H1 (cell line): ENCODE data around the gene CCDC148. TPM values are rescaled to one million over a fixed set of nuclear protein-coding genes. Genes with fewer than 3 reads are reported as not detected.

Experiments
- CTCF ChIA-PET: fragments of 300-600 bp; sonication (Branson Sonifier 250); formaldehyde crosslinking; loops from one replicate; lab custom pipeline; 2021; ENCODE audit not compliant: partially characterized antibody; lab: Charles Lee
- POLR2A ChIA-PET: fragments of 300-600 bp; sonication (Branson Sonifier 250); formaldehyde crosslinking; loops from one replicate; lab custom pipeline; 2021; ENCODE audit warnings: inconsistent platforms; ENCODE audit not compliant: partially characterized antibody; lab: Charles Lee
- DNase-seq, 2 experiments: peaks; one replicate each; pipeline versions ENCODE4 v3.0.0 to v3.0.0-alpha.2; 2010 to 2022; ENCODE audit warnings: low spot score in 2 of 2, low read depth in 1 of 2, mixed read lengths in 1 of 2
- FAIRE-seq: peaks from 2 replicates; lab custom pipeline; 2011; peaks lifted over from hg19 to GRCh38; lab: Jason Lieb, UNC
- H2AFZ ChIP-seq: 2 replicates; pipeline ENCODE4 v1.8.1; 2012; ENCODE audit warnings: low read length, inconsistent platforms
- H2AK5ac ChIP-seq: 2 replicates; pipeline ENCODE4 v1.6.1; 2013; ENCODE audit warnings: low read depth, low read length
- H2BK120ac ChIP-seq: replicated peaks from 2 replicates; pipeline ENCODE3; 2013; ENCODE audit warnings: low read depth, low read length, inconsistent platforms
- H2BK12ac ChIP-seq: 2 replicates; pipeline ENCODE4 v1.6.1; 2013; ENCODE audit warnings: low read depth, low read length
- H2BK15ac ChIP-seq: 2 replicates; pipeline ENCODE4 v1.6.1; 2013; ENCODE audit warnings: low read length
- H2BK20ac ChIP-seq: 2 replicates; pipeline ENCODE4 v1.6.1; 2013; ENCODE audit warnings: low read length
- H2BK5ac ChIP-seq: 2 replicates; pipeline ENCODE4 v1.6.1; 2013; ENCODE audit warnings: low read depth, low read length
- H3K14ac ChIP-seq: 2 replicates; pipeline ENCODE4 v1.6.1; 2013; ENCODE audit warnings: inconsistent platforms; ENCODE audit not compliant: insufficient read length
- H3K18ac ChIP-seq: 2 replicates; pipeline ENCODE4 v1.6.1; 2013; ENCODE audit warnings: low read length; ENCODE audit errors: extremely low read depth
- H3K23ac ChIP-seq: 2 replicates; pipeline ENCODE4 v1.6.1; 2013; ENCODE audit warnings: inconsistent platforms; ENCODE audit not compliant: insufficient read length
- H3K23me2 ChIP-seq: 2 replicates; pipeline ENCODE4 v1.6.1; 2013; ENCODE audit warnings: low read depth, low read length
- H3K27ac ChIP-seq: 2 replicates; pipeline ENCODE4 v1.6.1; 2011; ENCODE audit warnings: low read depth, low read length, inconsistent platforms
- H3K27me3 ChIP-seq, 4 experiments: replicated peaks in 1 of 4; 1 replicate in 1 of 4; 2 replicates in 3 of 4; pipeline versions ENCODE4 v1.6.1 to v1.8.1; 2011 to 2013; ENCODE audit warnings: low read length in 3 of 4, mild to moderate bottlenecking in 3 of 4, inconsistent platforms in 2 of 4, mixed read lengths in 2 of 4, moderate library complexity in 1 of 4; ENCODE audit not compliant: control insufficient read depth in 3 of 4, insufficient read depth in 3 of 4; ENCODE audit errors: extremely low read depth in 1 of 4
- H3K36me3 ChIP-seq, 4 experiments: 2 replicates each; pipeline versions ENCODE4 v1.6.1 to v1.8.1; 2011 to 2013; ENCODE audit warnings: mild to moderate bottlenecking in 4 of 4, low read length in 3 of 4, moderate library complexity in 2 of 4, control low read depth in 1 of 4, inconsistent platforms in 1 of 4; ENCODE audit not compliant: insufficient read depth in 4 of 4, control insufficient read depth in 2 of 4
- H3K4ac ChIP-seq: replicated peaks from 2 replicates; pipeline ENCODE3; 2013; ENCODE audit warnings: low read length, low read depth, mixed read lengths, inconsistent platforms; ENCODE audit not compliant: insufficient read length
- H3K4me1 ChIP-seq, 4 experiments: replicated peaks in 1 of 4; 1 replicate in 1 of 4; 2 replicates in 3 of 4; pipeline versions ENCODE4 v1.6.1 to v1.8.1; 2011 to 2013; ENCODE audit warnings: low read length in 3 of 4, inconsistent platforms in 2 of 4, mixed read lengths in 1 of 4; ENCODE audit not compliant: insufficient read depth in 4 of 4, control insufficient read depth in 3 of 4
- H3K4me2 ChIP-seq, 2 experiments: 2 replicates each; pipeline versions ENCODE4 v1.6.1 to v1.8.1; 2011 to 2013; ENCODE audit warnings: low read depth in 2 of 2, low read length in 2 of 2, control low read depth in 1 of 2, inconsistent platforms in 1 of 2, mild to moderate bottlenecking in 1 of 2; ENCODE audit not compliant: insufficient read depth in 1 of 2
- H3K4me3 ChIP-seq, 4 experiments: fragments of 200-600, 300-600 bp in 1 of 4; sonication (generic), shearing (Covaris generic), sonication (Bioruptor Twin) in 1 of 4; 2 replicates each; pipeline versions ENCODE4 v1.5.1 to v1.8.1; 2011 to 2016; ENCODE audit warnings: low read length in 4 of 4, low read depth in 3 of 4, control low read depth in 2 of 4, inconsistent platforms in 2 of 4, mild to moderate bottlenecking in 2 of 4, mixed read lengths in 1 of 4, moderate library complexity in 1 of 4; ENCODE audit not compliant: insufficient read depth in 2 of 4; ENCODE audit errors: extremely low read depth in 1 of 4
- H3K56ac ChIP-seq: replicated peaks from 2 replicates; pipeline ENCODE3; 2013; ENCODE audit warnings: low read depth, mild to moderate bottlenecking, mixed read lengths, low read length, inconsistent platforms; ENCODE audit not compliant: insufficient read length
- H3K79me1 ChIP-seq: 2 replicates; pipeline ENCODE4 v1.6.1; 2013; ENCODE audit warnings: low read depth, low read length, control low read depth
- H3K79me2 ChIP-seq, 2 experiments: 2 replicates each; pipeline versions ENCODE4 v1.6.1 to v1.8.1; 2012 to 2013; ENCODE audit warnings: low read length in 2 of 2, mild to moderate bottlenecking in 2 of 2, inconsistent platforms in 1 of 2; ENCODE audit not compliant: insufficient read depth in 2 of 2, control insufficient read depth in 1 of 2
- H3K9ac ChIP-seq, 4 experiments: replicated peaks in 1 of 4; 1 replicate in 1 of 4; 2 replicates in 3 of 4; pipeline versions ENCODE4 v1.6.1 to v1.8.1; 2011 to 2013; ENCODE audit warnings: low read depth in 3 of 4, low read length in 3 of 4, control low read depth in 2 of 4, mild to moderate bottlenecking in 2 of 4, moderate library complexity in 2 of 4, inconsistent platforms in 1 of 4; ENCODE audit errors: extremely low read depth in 1 of 4
- H3K9me3 ChIP-seq, 2 experiments: 2 replicates each; pipeline versions ENCODE4 v1.6.1 to v1.8.1; 2012 to 2013; ENCODE audit warnings: mild to moderate bottlenecking in 2 of 2, moderate library complexity in 2 of 2, control low read depth in 1 of 2, inconsistent platforms in 1 of 2, low read depth in 1 of 2, low read length in 1 of 2, mixed read lengths in 1 of 2; ENCODE audit not compliant: insufficient read depth in 2 of 2
- H4K20me1 ChIP-seq, 2 experiments: replicated peaks in 1 of 2; 2 replicates each; pipeline versions ENCODE3 to v1.8.1; 2011 to 2013; ENCODE audit warnings: inconsistent platforms in 2 of 2, low read length in 2 of 2, mild to moderate bottlenecking in 1 of 2; ENCODE audit not compliant: insufficient read depth in 2 of 2, control insufficient read depth in 1 of 2
- H4K5ac ChIP-seq: 2 replicates; pipeline ENCODE4 v1.6.1; 2013; ENCODE audit warnings: low read length, low read depth, mixed read lengths, inconsistent platforms; ENCODE audit not compliant: insufficient read length
- H4K8ac ChIP-seq: 2 replicates; pipeline ENCODE4 v1.8.0; 2013; ENCODE audit warnings: mild to moderate bottlenecking, moderate library complexity, low read length, inconsistent platforms; ENCODE audit not compliant: insufficient read depth; ENCODE audit errors: extremely low read depth
- H4K91ac ChIP-seq: replicated peaks from 2 replicates; pipeline ENCODE3; 2013; ENCODE audit warnings: low read length, mixed read lengths, inconsistent platforms; ENCODE audit not compliant: insufficient read length
- CBX5 ChIP-seq: fragments of 300-800, 300-1000 bp; sonication (generic); IDR thresholded peaks from 2 replicates; pipeline ENCODE4 v1.7.1; 2016; ENCODE audit warnings: antibody characterized with exemption, low read length, low read depth
- EZH2 ChIP-seq: fragments of 200-600 bp; sonication (generic); IDR thresholded peaks from 2 replicates; pipeline ENCODE4 v1.7.1; 2012; ENCODE audit warnings: low read depth, mild to moderate bottlenecking, moderate library complexity, low read length, inconsistent platforms; ENCODE audit not compliant: severe bottlenecking
- FOSL1 ChIP-seq: IDR thresholded peaks from 2 replicates; pipeline ENCODE4 v1.6.1; 2011; ENCODE audit warnings: mild to moderate bottlenecking, low read depth, low read length, moderate library complexity; ENCODE audit not compliant: insufficient read depth
- GTF2F1 ChIP-seq: IDR thresholded peaks from 2 replicates; pipeline ENCODE4 v1.6.1; 2012; ENCODE audit warnings: low read depth, low read length, improper control_type of control experiment, borderline replicate concordance
- HDAC2 ChIP-seq, 2 experiments: fragments of 300-600 bp in 1 of 2; sonication (generic) in 1 of 2; IDR thresholded peaks; 2 replicates each; pipeline ENCODE4 v1.6.1; 2011 to 2012; ENCODE audit warnings: low read depth in 2 of 2, low read length in 2 of 2, mild to moderate bottlenecking in 2 of 2, moderate library complexity in 2 of 2, borderline replicate concordance in 1 of 2, inconsistent platforms in 1 of 2
- HDAC6 ChIP-seq: IDR thresholded peaks from one replicate; pipeline ENCODE4 v1.7.1; 2012; ENCODE audit warnings: low read depth, mild to moderate bottlenecking, inconsistent platforms, low read length, moderate library complexity
- JUN ChIP-seq: IDR thresholded peaks from 2 replicates; pipeline ENCODE4 v1.6.1; 2011; ENCODE audit warnings: low read depth, mild to moderate bottlenecking, improper control_type of control experiment, low read length
- MAX ChIP-seq: IDR thresholded peaks from 2 replicates; pipeline ENCODE4 v1.6.1; 2012; ENCODE audit warnings: inconsistent platforms
- PHF8 ChIP-seq: fragments of 200-600 bp; sonication (generic); conservative IDR thresholded peaks from 2 replicates; pipeline ENCODE4 v1.7.1; 2012; ENCODE audit warnings: low read depth, mild to moderate bottlenecking, inconsistent platforms, low read length, moderate library complexity
- RXRA ChIP-seq: IDR thresholded peaks from 2 replicates; pipeline ENCODE4 v1.6.1; 2011; ENCODE audit warnings: low read depth, mild to moderate bottlenecking, low read length, moderate library complexity; ENCODE audit not compliant: insufficient read depth
- SP4 ChIP-seq: IDR thresholded peaks from 2 replicates; pipeline ENCODE4 v1.6.1; 2012; ENCODE audit warnings: low read length, inconsistent platforms
- SRF ChIP-seq: IDR thresholded peaks from 2 replicates; pipeline ENCODE4 v1.6.1; 2011; ENCODE audit warnings: mild to moderate bottlenecking, low read depth, low read length, moderate library complexity
- TAF1 ChIP-seq: IDR thresholded peaks from 2 replicates; pipeline ENCODE4 v1.6.1; 2011; ENCODE audit warnings: mild to moderate bottlenecking, low read depth, low read length
- WGBS, 2 experiments: shearing (Covaris generic) in 1 of 2; methylation state at CpG; one replicate each; pipeline versions ENCODE4 v1.1.6 to v1.1.7; 2013 to 2015; ENCODE audit warnings: low lambda C conversion rate in 2 of 2, mixed read lengths in 2 of 2, inconsistent platforms in 1 of 2, low coverage in 1 of 2, missing lambda C conversion rate in 1 of 2; ENCODE audit not compliant: insufficient replicate concordance in 2 of 2, insufficient coverage in 1 of 2, insufficient read length in 1 of 2; ENCODE audit errors: extremely low coverage in 1 of 2, missing lambda C conversion rate in 1 of 2; 5-methylcytosine and 5-hydroxymethylcytosine counted together
- polyA plus RNA-seq, 7 experiments: library from polyadenylated mRNA; depleted of rRNA in 3 of 7; stranded (reverse) in 5 of 7; unstranded in 2 of 7; fragments of >200 nt in 5 of 7; fragments of 200-250 nt in 2 of 7; gene quantifications; 1 replicate in 5 of 7; 2 replicates in 1 of 7; 4 replicates in 1 of 7; pipeline versions ENCODE4 v1.2.1 to v1.2.3, GENCODE V29; 2011 to 2013; ENCODE audit warnings: missing spikeins in 2 of 7, mixed read lengths in 2 of 7
- total RNA-seq: library from RNA; stranded (reverse); fragmentation: NEBNext Ultra II Directional; extraction: Animal tissue kit (Norgen Biotek cat#: 25700); gene quantifications from 2 replicates; pipeline ENCODE4 v1.2.1, GENCODE V29; 2021
- TF ChIP-seq, protein P1 (sequence below): IDR thresholded peaks from 2 replicates; pipeline ENCODE4 v1.6.1; 2011; ENCODE audit warnings: low read depth, mild to moderate bottlenecking, low read length; ENCODE audit not compliant: insufficient read depth

The CCDC148 gene
- total and polyA plus RNA-seq, 2 of the 8 experiments (the other 6 are each of a cell fraction or from before 2014, with no cell fraction given), result 0.45 to 1.3 TPM

DNA sequence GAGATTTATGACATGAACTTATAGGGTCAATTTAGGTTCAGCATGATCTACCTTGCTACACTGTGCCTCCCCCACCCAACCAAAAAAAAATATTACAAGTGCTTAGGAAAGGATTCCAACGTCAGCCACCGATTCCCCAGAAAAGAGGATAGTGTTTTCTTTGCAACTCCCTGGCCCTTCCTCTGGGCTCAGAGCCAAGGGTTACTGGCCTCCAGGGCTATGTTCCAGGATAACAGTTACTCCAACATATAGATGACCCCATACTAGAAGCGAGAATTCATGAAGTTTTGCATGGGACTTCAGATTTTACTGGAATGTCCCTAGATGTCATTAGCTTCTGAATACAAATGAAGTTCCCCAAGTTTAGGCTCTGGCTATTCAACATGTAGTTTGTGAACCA is 182.8 kb downstream of the CCDC148 start:
- Histone ChIP-seq H3K18ac (no peak overlapping the region), H4K5ac (no peak overlapping the region), H3K23ac (no peak overlapping the region), H4K91ac (no peak overlapping the region), H2AFZ (no peak overlapping the region), H2BK20ac (no peak overlapping the region), H3K23me2 (no peaks in the 10 kb centered on the region), H2BK120ac (no peak overlapping the region), H2BK5ac (no peak overlapping the region), H2AK5ac (no peak overlapping the region), H2BK15ac (no peak overlapping the region), H3K14ac (no peak overlapping the region), H3K4me2 (no peak overlapping the region), H3K27me3 (no peaks in the 10 kb centered on the region), H3K56ac (no peak overlapping the region), H3K9me3 (peaks cover 3 to 6% of the 10 kb centered on the region in 2 experiments; a peak in 2 of 4 replicates), H3K9ac (no peak overlapping the region), H3K4ac (no peak overlapping the region), H3K4me3 (no peak overlapping the region), H3K79me2 (no peaks in the 10 kb centered on the region), H3K36me3 (no peaks in the 10 kb centered on the region), H2BK12ac (no peak overlapping the region), H3K4me1 (no peaks in the 10 kb centered on the region), H3K27ac (no peak overlapping the region), H4K8ac (no peak overlapping the region), H3K79me1 (no peaks in the 10 kb centered on the region), H4K20me1 (no peaks in the 10 kb centered on the region)
- 100% methylated on average over 3 of the region's 3 CpGs; no CpG with 5 or more reads in 1 of the 2 experiments for WGBS, 2 experiments
- ChIA-PET POLR2A (no interaction called here), CTCF (interaction anchor here (1.1 kb wide), 1 partner anchor 11 kb away, joined by 3 read pairs; no protein-coding TSS in a partner anchor)
- TF ChIP-seq JUN, result no peak
- no peak for TF ChIP-seq HDAC2 (IDR thresholded peaks at IDR 0.05; ENCODE audit: borderline replicate concordance in 1 of 2, low read depth in 2 of 2, low read length in 2 of 2)
- TF ChIP-seq MAX, result no peak
- no peak for TF ChIP-seq GTF2F1
- TF ChIP-seq, protein P1, sequence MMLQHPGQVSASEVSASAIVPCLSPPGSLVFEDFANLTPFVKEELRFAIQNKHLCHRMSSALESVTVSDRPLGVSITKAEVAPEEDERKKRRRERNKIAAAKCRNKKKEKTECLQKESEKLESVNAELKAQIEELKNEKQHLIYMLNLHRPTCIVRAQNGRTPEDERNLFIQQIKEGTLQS, result no peak
- TF ChIP-seq CBX5, result no peak
- no peak for TF ChIP-seq PHF8
- no peak for TF ChIP-seq SRF
- TF ChIP-seq FOSL1, result no peak
- TF ChIP-seq EZH2, result no peak
- no peak for TF ChIP-seq RXRA
- TF ChIP-seq SP4, result no peak
- no peak for TF ChIP-seq TAF1
- no peak for TF ChIP-seq HDAC6
- DNase-seq (no peak), FAIRE-seq (no peak)
